Measurements from ENCODE around the gene GMDS.
A peak's percentile ranks its signal among the peaks of the same experiment; 100 is the strongest.

The GMDS gene

GRCh38 chr6:1686117-1687098, 559.0 kb downstream of the GMDS start:
- DNase-seq (ENCODE audit: low read depth, low spot score): peak; percentile 96
- H3K4me3 ChIP-seq (ENCODE audit: low read depth, low read length): no peak overlapping the region

DNA sequence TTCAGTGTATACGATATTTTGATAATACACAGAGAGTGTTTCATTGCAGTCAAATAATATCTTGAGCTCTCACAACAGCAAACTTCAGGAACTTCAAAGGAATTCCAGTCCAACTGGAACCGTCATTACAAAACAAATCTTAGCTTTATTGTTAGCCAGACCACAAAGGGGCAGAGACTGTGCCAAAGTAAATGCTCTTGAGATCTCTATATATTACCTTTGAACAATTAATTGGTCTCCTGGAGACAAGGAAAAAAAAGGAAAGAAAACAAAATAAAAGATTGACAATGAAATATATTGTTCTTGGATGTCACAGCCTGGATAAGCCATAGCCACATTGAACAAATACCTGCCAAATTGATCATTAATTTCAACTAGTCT, 565.7 kb downstream of the GMDS start:
- TF ChIP-seq, protein P1, sequence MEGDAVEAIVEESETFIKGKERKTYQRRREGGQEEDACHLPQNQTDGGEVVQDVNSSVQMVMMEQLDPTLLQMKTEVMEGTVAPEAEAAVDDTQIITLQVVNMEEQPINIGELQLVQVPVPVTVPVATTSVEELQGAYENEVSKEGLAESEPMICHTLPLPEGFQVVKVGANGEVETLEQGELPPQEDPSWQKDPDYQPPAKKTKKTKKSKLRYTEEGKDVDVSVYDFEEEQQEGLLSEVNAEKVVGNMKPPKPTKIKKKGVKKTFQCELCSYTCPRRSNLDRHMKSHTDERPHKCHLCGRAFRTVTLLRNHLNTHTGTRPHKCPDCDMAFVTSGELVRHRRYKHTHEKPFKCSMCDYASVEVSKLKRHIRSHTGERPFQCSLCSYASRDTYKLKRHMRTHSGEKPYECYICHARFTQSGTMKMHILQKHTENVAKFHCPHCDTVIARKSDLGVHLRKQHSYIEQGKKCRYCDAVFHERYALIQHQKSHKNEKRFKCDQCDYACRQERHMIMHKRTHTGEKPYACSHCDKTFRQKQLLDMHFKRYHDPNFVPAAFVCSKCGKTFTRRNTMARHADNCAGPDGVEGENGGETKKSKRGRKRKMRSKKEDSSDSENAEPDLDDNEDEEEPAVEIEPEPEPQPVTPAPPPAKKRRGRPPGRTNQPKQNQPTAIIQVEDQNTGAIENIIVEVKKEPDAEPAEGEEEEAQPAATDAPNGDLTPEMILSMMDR (IDR thresholded peaks at IDR 0.05; ENCODE audit: low read depth, low read length): no peak
- H3K4me3 ChIP-seq (ENCODE audit: low read depth, low read length): no peak overlapping the region
- in situ Hi-C loops (cut with HindIII; ENCODE audit: low sequenced_read_pairs): no loop called here
- peak; percentile 73 for DNase-seq (ENCODE audit: low read depth, low spot score)

More at GRCh38 chr6:1686117-1687098, 559.0 kb downstream of the GMDS start:
- in situ Hi-C loops (cut with HindIII; ENCODE audit: low sequenced_read_pairs): no loop called here
- TF ChIP-seq, protein P1 (IDR thresholded peaks at IDR 0.05; ENCODE audit: low read depth, low read length): peak; percentile 36

GRCh38 chr6:1679031-1679687, 566.2 kb downstream of the GMDS start:
- no peak for DNase-seq (ENCODE audit: low read depth, low spot score)
- H3K4me3 ChIP-seq (ENCODE audit: low read depth, low read length): no peak overlapping the region
- in situ Hi-C loops (cut with HindIII; ENCODE audit: low sequenced_read_pairs): no loop called here
- TF ChIP-seq, protein P1 (IDR thresholded peaks at IDR 0.05; ENCODE audit: low read depth, low read length): no peak

DNA sequence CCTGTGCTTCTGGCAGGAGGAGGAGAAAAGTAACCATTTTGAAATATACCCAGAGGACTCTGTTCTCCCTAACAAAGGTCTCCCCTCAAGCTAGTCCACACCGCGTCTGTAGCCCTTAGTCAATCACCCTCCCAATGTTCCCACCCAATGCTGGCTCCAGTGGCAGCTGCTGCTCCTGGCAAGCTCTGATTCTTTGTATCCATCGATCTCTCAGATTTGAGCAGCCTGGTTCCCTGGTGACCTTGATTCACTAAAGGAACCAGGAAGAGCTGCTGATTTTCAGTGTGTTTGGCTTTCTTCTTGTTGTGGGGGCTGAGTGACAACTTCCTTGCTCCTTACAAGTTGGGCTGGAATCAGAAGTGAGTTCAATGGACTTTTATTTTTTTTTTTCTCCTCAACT, 567.2 kb downstream of the GMDS start:
- in situ Hi-C loops (cut with HindIII; ENCODE audit: low sequenced_read_pairs): no loop called here

GRCh38 chr6:1672379-1672778, 573.0 kb downstream of the GMDS start:
- TF ChIP-seq, protein P1 (IDR thresholded peaks at IDR 0.05; ENCODE audit: low read depth, low read length): no peak
- in situ Hi-C loops (cut with HindIII; ENCODE audit: low sequenced_read_pairs): no loop called here
- DNase-seq (ENCODE audit: low read depth, low spot score): no peak
- H3K4me3 ChIP-seq (ENCODE audit: low read depth, low read length): no peak overlapping the region

More for the DNA sequence above, 567.2 kb downstream of the GMDS start:
- DNase-seq (ENCODE audit: low read depth, low spot score): no peak
- no peak overlapping the region for H3K4me3 ChIP-seq (ENCODE audit: low read depth, low read length)
- TF ChIP-seq, protein P1 (IDR thresholded peaks at IDR 0.05; ENCODE audit: low read depth, low read length): no peak

GRCh38 chr6:1670711-1671462, 574.5 kb downstream of the GMDS start:
- in situ Hi-C loops (cut with HindIII; ENCODE audit: low sequenced_read_pairs): no loop called here
- TF ChIP-seq, protein P1 (IDR thresholded peaks at IDR 0.05; ENCODE audit: low read depth, low read length): no peak
- no peak overlapping the region for H3K4me3 ChIP-seq (ENCODE audit: low read depth, low read length)
- peak; percentile 53 for DNase-seq (ENCODE audit: low read depth, low spot score)
